GM12878 (cell line): ENCODE measurements around the gene RETREG1. TPM values are rescaled to one million over a fixed set of nuclear protein-coding genes. Genes with fewer than 3 reads are reported as not detected.

Experiments
- ATAC-seq: fragments of 200-7000 bp; cut with Tn5 transposase; 3 replicates; pipeline ENCODE4 v1.9.1; 2020; ENCODE audit warnings: mild to moderate bottlenecking, moderate library complexity
- BruUV-seq: library from RNA; stranded (reverse); fragments of 400-500 nt; replicated peaks from 2 replicates; lab custom pipeline; 2021; lab: Mats Ljungman, UMichigan
- CTCF ChIA-PET: fragments of 300-600 bp; sonication (Branson Sonifier 250); formaldehyde crosslinking; extraction: SDS; loops from one replicate; lab custom pipeline; 2021; ENCODE audit warnings: inconsistent platforms; lab: Yijun Ruan, JAX
- POLR2A ChIA-PET: fragments of 350-600 bp; formaldehyde crosslinking; extraction: SDS; loops from one replicate; lab custom pipeline; 2021; ENCODE audit warnings: inconsistent platforms; lab: Charles Lee
- RAD21 ChIA-PET: fragments of 300-600 bp; sonication (Branson Sonifier 250); formaldehyde crosslinking; loops from one replicate; lab custom pipeline; 2023; ENCODE audit warnings: antibody characterized with exemption; ENCODE audit not compliant: unreplicated experiment; lab: Charles Lee
- SMC1A ChIA-PET: fragments of 300-600 bp; sonication (Branson Sonifier 250); formaldehyde crosslinking; loops from one replicate; lab custom pipeline; 2023; ENCODE audit not compliant: unreplicated experiment, uncharacterized antibody; lab: Charles Lee
- DNase-seq: peaks from one replicate; pipeline ENCODE4 v3.0.0-alpha.2; 2011; ENCODE audit warnings: low read depth, low spot score
- FAIRE-seq: peaks from 3 replicates; lab custom pipeline; 2011; peaks lifted over from hg19 to GRCh38; lab: Jason Lieb, UNC
- H2AFZ ChIP-seq: 2 replicates; pipeline ENCODE4 v1.6.0; 2011; ENCODE audit warnings: low read depth, low read length, control low read depth; ENCODE audit not compliant: control insufficient read depth
- H3K27ac ChIP-seq: 2 replicates; pipeline ENCODE4 v1.5.1; 2011; ENCODE audit warnings: control low read depth; ENCODE audit not compliant: control insufficient read depth, insufficient read depth
- H3K27me3 ChIP-seq, 2 experiments: replicated peaks in 1 of 2; 2 replicates each; pipeline versions ENCODE4 v1.6.0 to v1.6.1; 2011; ENCODE audit warnings: low read length in 1 of 2; ENCODE audit not compliant: control insufficient read depth in 2 of 2, insufficient read depth in 2 of 2
- H3K36me3 ChIP-seq, 2 experiments: 2 replicates each; pipeline ENCODE4 v1.5.1; 2011; ENCODE audit warnings: low read length in 1 of 2; ENCODE audit not compliant: control insufficient read depth in 2 of 2, insufficient read depth in 2 of 2
- H3K4me1 ChIP-seq: 2 replicates; pipeline ENCODE4 v1.6.1; 2011; ENCODE audit warnings: mild to moderate bottlenecking, low read length, moderate library complexity, mixed read lengths; ENCODE audit not compliant: control insufficient read depth, insufficient read depth
- H3K4me2 ChIP-seq: 2 replicates; pipeline ENCODE4 v1.6.0; 2011; ENCODE audit warnings: control low read depth; ENCODE audit not compliant: control insufficient read depth, insufficient read depth
- H3K4me3 ChIP-seq: fragments of 200-600 bp; sonication (generic); 2 replicates; pipeline ENCODE4 v1.5.1; 2016
- H3K79me2 ChIP-seq: 2 replicates; pipeline ENCODE4 v1.6.0; 2011; ENCODE audit warnings: low read length; ENCODE audit not compliant: control insufficient read depth, insufficient read depth
- H3K9ac ChIP-seq: 2 replicates; pipeline ENCODE4 v1.8.0; 2011; ENCODE audit warnings: low read length, control low read depth, mixed read lengths; ENCODE audit not compliant: control insufficient read depth, insufficient read depth
- H3K9me3 ChIP-seq: replicated peaks from 3 replicates; pipeline ENCODE4 v1.5.1; 2011; ENCODE audit warnings: mild to moderate bottlenecking, low read length; ENCODE audit not compliant: control insufficient read depth, insufficient read depth
- H4K20me1 ChIP-seq: 2 replicates; pipeline ENCODE4 v1.6.0; 2011; ENCODE audit not compliant: control insufficient read depth, insufficient read depth
- BRCA1 ChIP-seq: IDR thresholded peaks from 2 replicates; pipeline ENCODE4 v1.6.1; 2011; ENCODE audit warnings: low read depth, low read length, improper control_type of control experiment
- DPF2 ChIP-seq: fragments of 450-650 bp; IDR thresholded peaks from 2 replicates; pipeline ENCODE4 v1.6.1; 2017; ENCODE audit warnings: mild to moderate bottlenecking
- FOS ChIP-seq: IDR thresholded peaks from 3 replicates; pipeline ENCODE4 v1.6.1; 2011; ENCODE audit warnings: borderline replicate concordance; ENCODE audit not compliant: insufficient read length; ENCODE audit errors: extremely low read depth
- FOXM1 ChIP-seq: IDR thresholded peaks from 2 replicates; pipeline ENCODE4 v1.6.1; 2012; ENCODE audit warnings: low read depth, mild to moderate bottlenecking, inconsistent platforms, low read length, moderate library complexity
- IRF4 ChIP-seq: IDR thresholded peaks from 2 replicates; pipeline ENCODE4 v1.6.1; 2011; ENCODE audit warnings: low read depth, low read length
- JUND ChIP-seq: IDR thresholded peaks from 2 replicates; pipeline ENCODE4 v1.6.1; 2012; ENCODE audit warnings: low read depth, mild to moderate bottlenecking, low read length, improper control_type of control experiment, moderate library complexity
- SIN3A ChIP-seq: IDR thresholded peaks from 2 replicates; pipeline ENCODE4 v1.6.1; 2012; ENCODE audit warnings: low read depth, low read length, improper control_type of control experiment
- SREBF1 ChIP-seq: IDR thresholded peaks from 2 replicates; pipeline ENCODE4 v1.6.1; 2012; ENCODE audit warnings: mild to moderate bottlenecking, low read length
- ZNF207 ChIP-seq: fragments of 450-650 bp; IDR thresholded peaks from 2 replicates; pipeline ENCODE4 v1.6.1; 2014; ENCODE audit warnings: antibody characterized with exemption, mild to moderate bottlenecking, borderline replicate concordance
- WGBS: methylation state at CpG from one replicate; pipeline ENCODE4 v1.1.6; 2016; ENCODE audit warnings: low lambda C conversion rate; ENCODE audit not compliant: insufficient replicate concordance, insufficient coverage; ENCODE audit errors: missing lambda C conversion rate; 5-methylcytosine and 5-hydroxymethylcytosine counted together
- in situ Hi-C: fragments of 300-500 bp; cut with MboI; formaldehyde crosslinking; loops from 9 replicates; pipeline ENCODE4 v1.14.3; 2018; ENCODE audit warnings: mixed read lengths
- intact Hi-C: fragments of 100-400 bp; cut with micrococcal nuclease; formaldehyde crosslinking; loops from one replicate; pipeline ENCODE4 v1.14.2; 2022; ENCODE audit not compliant: unreplicated experiment
- polyA plus RNA-seq, 11 experiments: library from polyadenylated mRNA; depleted of rRNA in 4 of 11; unstranded in 6 of 11; stranded (reverse) in 5 of 11; fragments of >200 nt; fragmentation: Nextera tagmentation in 4 of 11; fragmentation: Illumina TruSeq in 1 of 11; extraction: Ambion mirVana in 4 of 11; extraction: Trizol in 1 of 11; gene quantifications; 1 replicate in 1 of 11; 2 replicates in 10 of 11; pipeline versions ENCODE4 v1.2.1 to v1.2.3, GENCODE V29; 2011 to 2016; ENCODE audit warnings: inconsistent platforms in 2 of 11, missing spikeins in 2 of 11, low read depth in 1 of 11
- total RNA-seq, 4 experiments: library from RNA; depleted of rRNA in 3 of 4; stranded (reverse); fragments of >200 nt in 3 of 4; fragmentation: Illumina TruSeq in 1 of 4; extraction: Trizol in 1 of 4; gene quantifications; 2 replicates each; pipeline versions ENCODE4 v1.2.1 to v1.2.3, GENCODE V29; 2013 to 2021
- TF ChIP-seq, protein P1 (sequence below): fragments of 450-650 bp; IDR thresholded peaks from 2 replicates; pipeline ENCODE4 v1.6.1; 2017; ENCODE audit warnings: mild to moderate bottlenecking, moderate library complexity
- TF ChIP-seq, protein P2 (sequence below): fragments of 150-350 bp; IDR thresholded peaks from 2 replicates; pipeline ENCODE4 v1.6.1; 2014; ENCODE audit warnings: mild to moderate bottlenecking, low read depth, low read length
- TF ChIP-seq, protein P3 (sequence below): fragments of 150-350 bp; IDR thresholded peaks from 2 replicates; pipeline ENCODE4 v1.6.1; 2016; ENCODE audit warnings: low read depth, low read length
- TF ChIP-seq, protein P4 (sequence below): fragments of 450-650 bp; IDR thresholded peaks from 2 replicates; pipeline ENCODE4 v1.6.1; 2018; ENCODE audit warnings: borderline replicate concordance, mild to moderate bottlenecking; ENCODE audit not compliant: partially characterized antibody

Gene RETREG1
- total and polyA plus RNA-seq, 10 of the 15 experiments (the other 5 are each of a cell fraction or from before 2014, with no cell fraction given): 3.9 to 8.9 (median 6.4) TPM

DNA sequence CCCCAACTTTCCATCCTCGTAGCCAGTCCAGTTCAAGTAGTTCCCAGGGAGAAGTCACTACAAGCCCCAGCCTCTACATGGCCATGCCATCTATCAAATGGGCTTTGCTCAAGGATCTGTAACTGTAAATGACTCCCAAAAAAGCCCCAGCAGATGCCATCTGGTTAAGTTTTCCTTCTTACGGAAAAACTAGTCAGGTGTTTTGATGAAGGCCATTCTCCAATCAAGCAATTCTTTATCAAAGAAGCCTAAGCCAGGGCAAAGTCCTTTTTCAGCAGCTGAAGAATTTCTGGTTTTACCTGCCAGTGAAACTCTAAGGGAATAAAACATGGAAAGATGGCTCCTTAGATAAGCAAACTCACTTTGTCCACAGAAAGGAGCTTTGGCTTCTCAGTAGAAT, 129.3 kb downstream of the RETREG1 start:
- intact Hi-C loops: loop anchor here (5.0 kb wide), 1 partner anchor 715 kb away; no protein-coding TSS in a partner anchor
- no peak for TF ChIP-seq IRF4
- no peak for TF ChIP-seq FOXM1
- no peak for TF ChIP-seq ZNF207
- TF ChIP-seq SIN3A: no peak
- TF ChIP-seq, protein P1, sequence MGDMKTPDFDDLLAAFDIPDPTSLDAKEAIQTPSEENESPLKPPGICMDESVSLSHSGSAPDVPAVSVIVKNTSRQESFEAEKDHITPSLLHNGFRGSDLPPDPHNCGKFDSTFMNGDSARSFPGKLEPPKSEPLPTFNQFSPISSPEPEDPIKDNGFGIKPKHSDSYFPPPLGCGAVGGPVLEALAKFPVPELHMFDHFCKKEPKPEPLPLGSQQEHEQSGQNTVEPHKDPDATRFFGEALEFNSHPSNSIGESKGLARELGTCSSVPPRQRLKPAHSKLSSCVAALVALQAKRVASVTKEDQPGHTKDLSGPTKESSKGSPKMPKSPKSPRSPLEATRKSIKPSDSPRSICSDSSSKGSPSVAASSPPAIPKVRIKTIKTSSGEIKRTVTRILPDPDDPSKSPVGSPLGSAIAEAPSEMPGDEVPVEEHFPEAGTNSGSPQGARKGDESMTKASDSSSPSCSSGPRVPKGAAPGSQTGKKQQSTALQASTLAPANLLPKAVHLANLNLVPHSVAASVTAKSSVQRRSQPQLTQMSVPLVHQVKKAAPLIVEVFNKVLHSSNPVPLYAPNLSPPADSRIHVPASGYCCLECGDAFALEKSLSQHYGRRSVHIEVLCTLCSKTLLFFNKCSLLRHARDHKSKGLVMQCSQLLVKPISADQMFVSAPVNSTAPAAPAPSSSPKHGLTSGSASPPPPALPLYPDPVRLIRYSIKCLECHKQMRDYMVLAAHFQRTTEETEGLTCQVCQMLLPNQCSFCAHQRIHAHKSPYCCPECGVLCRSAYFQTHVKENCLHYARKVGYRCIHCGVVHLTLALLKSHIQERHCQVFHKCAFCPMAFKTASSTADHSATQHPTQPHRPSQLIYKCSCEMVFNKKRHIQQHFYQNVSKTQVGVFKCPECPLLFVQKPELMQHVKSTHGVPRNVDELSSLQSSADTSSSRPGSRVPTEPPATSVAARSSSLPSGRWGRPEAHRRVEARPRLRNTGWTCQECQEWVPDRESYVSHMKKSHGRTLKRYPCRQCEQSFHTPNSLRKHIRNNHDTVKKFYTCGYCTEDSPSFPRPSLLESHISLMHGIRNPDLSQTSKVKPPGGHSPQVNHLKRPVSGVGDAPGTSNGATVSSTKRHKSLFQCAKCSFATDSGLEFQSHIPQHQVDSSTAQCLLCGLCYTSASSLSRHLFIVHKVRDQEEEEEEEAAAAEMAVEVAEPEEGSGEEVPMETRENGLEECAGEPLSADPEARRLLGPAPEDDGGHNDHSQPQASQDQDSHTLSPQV: no peak
- TF ChIP-seq, protein P2, sequence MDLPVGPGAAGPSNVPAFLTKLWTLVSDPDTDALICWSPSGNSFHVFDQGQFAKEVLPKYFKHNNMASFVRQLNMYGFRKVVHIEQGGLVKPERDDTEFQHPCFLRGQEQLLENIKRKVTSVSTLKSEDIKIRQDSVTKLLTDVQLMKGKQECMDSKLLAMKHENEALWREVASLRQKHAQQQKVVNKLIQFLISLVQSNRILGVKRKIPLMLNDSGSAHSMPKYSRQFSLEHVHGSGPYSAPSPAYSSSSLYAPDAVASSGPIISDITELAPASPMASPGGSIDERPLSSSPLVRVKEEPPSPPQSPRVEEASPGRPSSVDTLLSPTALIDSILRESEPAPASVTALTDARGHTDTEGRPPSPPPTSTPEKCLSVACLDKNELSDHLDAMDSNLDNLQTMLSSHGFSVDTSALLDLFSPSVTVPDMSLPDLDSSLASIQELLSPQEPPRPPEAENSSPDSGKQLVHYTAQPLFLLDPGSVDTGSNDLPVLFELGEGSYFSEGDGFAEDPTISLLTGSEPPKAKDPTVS: no peak
- no peak for TF ChIP-seq FOS
- TF ChIP-seq DPF2: no peak
- TF ChIP-seq, protein P3, sequence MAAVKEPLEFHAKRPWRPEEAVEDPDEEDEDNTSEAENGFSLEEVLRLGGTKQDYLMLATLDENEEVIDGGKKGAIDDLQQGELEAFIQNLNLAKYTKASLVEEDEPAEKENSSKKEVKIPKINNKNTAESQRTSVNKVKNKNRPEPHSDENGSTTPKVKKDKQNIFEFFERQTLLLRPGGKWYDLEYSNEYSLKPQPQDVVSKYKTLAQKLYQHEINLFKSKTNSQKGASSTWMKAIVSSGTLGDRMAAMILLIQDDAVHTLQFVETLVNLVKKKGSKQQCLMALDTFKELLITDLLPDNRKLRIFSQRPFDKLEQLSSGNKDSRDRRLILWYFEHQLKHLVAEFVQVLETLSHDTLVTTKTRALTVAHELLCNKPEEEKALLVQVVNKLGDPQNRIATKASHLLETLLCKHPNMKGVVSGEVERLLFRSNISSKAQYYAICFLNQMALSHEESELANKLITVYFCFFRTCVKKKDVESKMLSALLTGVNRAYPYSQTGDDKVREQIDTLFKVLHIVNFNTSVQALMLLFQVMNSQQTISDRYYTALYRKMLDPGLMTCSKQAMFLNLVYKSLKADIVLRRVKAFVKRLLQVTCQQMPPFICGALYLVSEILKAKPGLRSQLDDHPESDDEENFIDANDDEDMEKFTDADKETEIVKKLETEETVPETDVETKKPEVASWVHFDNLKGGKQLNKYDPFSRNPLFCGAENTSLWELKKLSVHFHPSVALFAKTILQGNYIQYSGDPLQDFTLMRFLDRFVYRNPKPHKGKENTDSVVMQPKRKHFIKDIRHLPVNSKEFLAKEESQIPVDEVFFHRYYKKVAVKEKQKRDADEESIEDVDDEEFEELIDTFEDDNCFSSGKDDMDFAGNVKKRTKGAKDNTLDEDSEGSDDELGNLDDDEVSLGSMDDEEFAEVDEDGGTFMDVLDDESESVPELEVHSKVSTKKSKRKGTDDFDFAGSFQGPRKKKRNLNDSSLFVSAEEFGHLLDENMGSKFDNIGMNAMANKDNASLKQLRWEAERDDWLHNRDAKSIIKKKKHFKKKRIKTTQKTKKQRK: no peak
- no peak for TF ChIP-seq JUND
- no peak for TF ChIP-seq SREBF1
- TF ChIP-seq BRCA1: no peak
- TF ChIP-seq, protein P4, sequence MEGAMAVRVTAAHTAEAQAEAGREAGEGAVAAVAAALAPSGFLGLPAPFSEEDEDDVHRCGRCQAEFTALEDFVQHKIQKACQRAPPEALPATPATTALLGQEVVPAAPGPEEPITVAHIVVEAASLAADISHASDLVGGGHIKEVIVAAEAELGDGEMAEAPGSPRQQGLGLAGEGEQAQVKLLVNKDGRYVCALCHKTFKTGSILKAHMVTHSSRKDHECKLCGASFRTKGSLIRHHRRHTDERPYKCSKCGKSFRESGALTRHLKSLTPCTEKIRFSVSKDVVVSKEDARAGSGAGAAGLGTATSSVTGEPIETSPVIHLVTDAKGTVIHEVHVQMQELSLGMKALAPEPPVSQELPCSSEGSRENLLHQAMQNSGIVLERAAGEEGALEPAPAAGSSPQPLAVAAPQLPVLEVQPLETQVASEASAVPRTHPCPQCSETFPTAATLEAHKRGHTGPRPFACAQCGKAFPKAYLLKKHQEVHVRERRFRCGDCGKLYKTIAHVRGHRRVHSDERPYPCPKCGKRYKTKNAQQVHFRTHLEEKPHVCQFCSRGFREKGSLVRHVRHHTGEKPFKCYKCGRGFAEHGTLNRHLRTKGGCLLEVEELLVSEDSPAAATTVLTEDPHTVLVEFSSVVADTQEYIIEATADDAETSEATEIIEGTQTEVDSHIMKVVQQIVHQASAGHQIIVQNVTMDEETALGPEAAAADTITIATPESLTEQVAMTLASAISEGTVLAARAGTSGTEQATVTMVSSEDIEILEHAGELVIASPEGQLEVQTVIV: no peak

More for the DNA sequence above, 129.3 kb downstream of the RETREG1 start:
- WGBS: 74% methylated on average over 2 of the region's 2 CpGs
- Histone ChIP-seq H2AFZ (no peak overlapping the region), H3K79me2 (no peaks in the 10 kb centered on the region), H3K9me3 (no peaks in the 10 kb centered on the region), H3K4me1 (no peaks in the 10 kb centered on the region), H3K4me3 (no peak overlapping the region), H3K27me3 (no peaks in the 10 kb centered on the region; a peak in 1 of 4 replicates), H4K20me1 (no peaks in the 10 kb centered on the region), H3K27ac (no peak overlapping the region), H3K9ac (no peak overlapping the region), H3K4me2 (no peak overlapping the region), H3K36me3 (no peaks in the 10 kb centered on the region)
- DNase-seq (no peak), ATAC-seq (no peak), FAIRE-seq (no peak)
- ChIA-PET SMC1A (no interaction called here), CTCF (interaction anchor here (1.1 kb wide), 1 partner anchor 16 kb away, joined by 5 read pairs; no protein-coding TSS in a partner anchor), POLR2A (no interaction called here), RAD21 (no interaction called here)
- in situ Hi-C loops: no loop called here
- BruUV-seq: no TSS peak
